Brain microvascular endothelial cell (primary cell): ENCODE measurements around the gene C1orf159.
"Not testable (repeated sequence)": the region's sequence is repeated elsewhere in the genome, so short reads cannot be mapped to it uniquely, and the experiment has no call there.

Experiments used
- DNase-seq: peaks from one replicate; pipeline ENCODE4 v3.0.0-alpha.2; 2020
- H3K27ac ChIP-seq: fragments of 250-450 bp; sonication (Bioruptor Pico); 2 replicates; pipeline ENCODE4 v1.5.1; 2020; ENCODE audit warnings: mild to moderate bottlenecking, moderate library complexity
- H3K27me3 ChIP-seq: fragments of 250-450 bp; sonication (Bioruptor Pico); replicated peaks from 2 replicates; pipeline ENCODE4 v1.5.1; 2020; ENCODE audit warnings: mild to moderate bottlenecking
- H3K36me3 ChIP-seq: fragments of 250-450 bp; sonication (Bioruptor Pico); replicated peaks from 2 replicates; pipeline ENCODE4 v1.5.1; 2020; ENCODE audit warnings: mild to moderate bottlenecking
- H3K4me3 ChIP-seq: 2 replicates; pipeline ENCODE4 v1.5.1; 2011; ENCODE audit warnings: low read depth, mild to moderate bottlenecking, control low read depth, low read length, moderate library complexity
- in situ Hi-C: cut with HindIII; loops from 2 replicates; pipeline ENCODE4 v1.10.0; 2017; ENCODE audit warnings: low sequenced_read_pairs, low pct_ligation_motif_present
- TF ChIP-seq, protein P1 (sequence below): IDR thresholded peaks from 2 replicates; pipeline ENCODE4 v1.5.1; 2011; ENCODE audit warnings: low read depth, mild to moderate bottlenecking, moderate library complexity, low read length, control low read depth, inconsistent platforms; ENCODE audit errors: missing control alignments

C1orf159 gene

GRCh38 chr1:1157426-1157913, 41.6 kb upstream of the C1orf159 start:
- TF ChIP-seq, protein P1, sequence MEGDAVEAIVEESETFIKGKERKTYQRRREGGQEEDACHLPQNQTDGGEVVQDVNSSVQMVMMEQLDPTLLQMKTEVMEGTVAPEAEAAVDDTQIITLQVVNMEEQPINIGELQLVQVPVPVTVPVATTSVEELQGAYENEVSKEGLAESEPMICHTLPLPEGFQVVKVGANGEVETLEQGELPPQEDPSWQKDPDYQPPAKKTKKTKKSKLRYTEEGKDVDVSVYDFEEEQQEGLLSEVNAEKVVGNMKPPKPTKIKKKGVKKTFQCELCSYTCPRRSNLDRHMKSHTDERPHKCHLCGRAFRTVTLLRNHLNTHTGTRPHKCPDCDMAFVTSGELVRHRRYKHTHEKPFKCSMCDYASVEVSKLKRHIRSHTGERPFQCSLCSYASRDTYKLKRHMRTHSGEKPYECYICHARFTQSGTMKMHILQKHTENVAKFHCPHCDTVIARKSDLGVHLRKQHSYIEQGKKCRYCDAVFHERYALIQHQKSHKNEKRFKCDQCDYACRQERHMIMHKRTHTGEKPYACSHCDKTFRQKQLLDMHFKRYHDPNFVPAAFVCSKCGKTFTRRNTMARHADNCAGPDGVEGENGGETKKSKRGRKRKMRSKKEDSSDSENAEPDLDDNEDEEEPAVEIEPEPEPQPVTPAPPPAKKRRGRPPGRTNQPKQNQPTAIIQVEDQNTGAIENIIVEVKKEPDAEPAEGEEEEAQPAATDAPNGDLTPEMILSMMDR: no peak
- Histone ChIP-seq H3K27ac (peak overlapping the region; percentile 55), H3K4me3 (peak overlapping the region; percentile 54), H3K36me3 (no peaks in the 10 kb centered on the region), H3K27me3 (no peaks in the 10 kb centered on the region)
- DNase-seq: peak; percentile 73
- in situ Hi-C loops: no loop called here

GRCh38 chr1:1157033-1157365, 41.1 kb upstream of the C1orf159 start:
- TF ChIP-seq, protein P1: no peak
- in situ Hi-C loops: no loop called here
- Histone ChIP-seq H3K4me3 (no peak overlapping the region), H3K36me3 (no peaks in the 10 kb centered on the region), H3K27me3 (no peaks in the 10 kb centered on the region), H3K27ac (no peak overlapping the region)
- no peak for DNase-seq

DNA sequence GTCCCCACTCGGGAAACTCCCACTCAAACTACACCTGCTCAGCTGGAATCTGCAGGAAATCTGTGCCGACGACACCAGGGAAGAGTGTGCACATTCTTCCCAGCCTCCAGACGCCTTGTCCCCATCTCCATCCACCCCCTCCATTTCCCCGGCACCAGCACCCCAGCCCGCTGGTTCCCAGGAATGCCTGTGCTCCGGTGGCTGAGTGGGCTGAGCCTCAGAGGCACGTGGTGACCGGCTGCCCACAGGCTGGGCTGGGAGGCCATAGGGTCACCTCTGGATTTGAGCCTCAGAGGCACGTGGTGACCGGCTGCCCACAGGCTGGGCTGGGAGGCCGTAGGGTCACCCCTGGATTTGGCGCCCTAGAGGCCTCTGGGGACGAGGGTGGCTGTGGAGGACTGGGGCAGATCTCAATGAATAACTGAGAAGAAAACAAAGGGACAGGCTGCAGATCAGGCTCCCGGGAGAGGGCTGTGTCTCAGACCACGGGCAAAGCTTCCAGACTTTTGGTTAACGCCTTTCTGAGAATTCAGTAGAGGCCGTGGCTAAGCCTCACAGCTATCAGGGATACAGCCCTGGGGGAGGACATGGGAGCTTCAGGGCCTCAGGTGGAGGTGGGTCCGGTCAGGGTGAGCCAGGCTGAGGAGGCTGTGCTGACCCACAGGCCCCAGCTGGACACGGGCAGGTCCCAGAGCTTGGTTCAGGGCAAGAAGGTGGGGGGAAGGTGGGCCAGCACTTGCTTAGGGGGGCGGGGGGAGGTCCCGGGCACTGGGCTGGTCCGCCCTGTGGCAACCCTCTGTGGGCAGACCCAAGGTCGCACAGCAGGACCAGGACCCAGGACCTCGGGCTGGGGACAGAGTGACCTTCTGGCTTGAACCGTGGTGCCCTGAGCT, 40.5 kb upstream of the C1orf159 start:
- no peaks in the 10 kb centered on the region for H3K36me3 ChIP-seq

DNA sequence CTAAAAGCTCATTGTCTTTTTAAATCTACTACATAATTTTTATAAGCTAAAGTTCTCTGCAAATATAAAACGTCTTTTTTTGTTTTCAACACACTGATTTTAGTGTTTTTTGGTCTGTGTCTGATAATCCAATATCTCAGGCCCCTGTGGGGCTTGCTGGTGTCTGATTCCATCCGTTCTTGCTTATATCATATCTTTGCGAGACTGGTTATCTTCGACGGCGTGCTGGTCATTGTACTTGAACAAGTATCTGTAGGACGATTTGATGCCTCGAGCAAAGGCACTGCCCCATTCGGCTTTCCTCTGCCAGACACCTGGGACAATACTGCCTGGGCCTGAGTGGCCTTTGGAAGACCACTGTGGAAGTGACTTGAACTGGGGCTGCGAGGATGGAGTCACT, 39.4 kb upstream of the C1orf159 start:
- TF ChIP-seq, protein P1: no peak
- Histone ChIP-seq H3K27me3 (no peaks in the 10 kb centered on the region), H3K4me3 (no peak overlapping the region), H3K27ac (no peak overlapping the region), H3K36me3 (no peaks in the 10 kb centered on the region)
- DNase-seq: no peak
- in situ Hi-C loops: no loop called here

More for the DNA sequence above, 40.5 kb upstream of the C1orf159 start:
- Histone ChIP-seq H3K27me3 (no peaks in the 10 kb centered on the region), H3K4me3 (no peak overlapping the region), H3K27ac (no peak overlapping the region)
- TF ChIP-seq, protein P1: no peak
- in situ Hi-C loops: no loop called here
- DNase-seq: no peak

- DNase-seq: no peak
- Histone ChIP-seq H3K27me3 (no peaks in the 10 kb centered on the region), H3K36me3 (no peaks in the 10 kb centered on the region), H3K4me3 (no peak overlapping the region), H3K27ac (no peak overlapping the region)
- TF ChIP-seq, protein P1: no peak
- in situ Hi-C loops: no loop called here
Observed at GRCh38 chr1:1153874-1154273, 38.0 kb upstream of the C1orf159 start.

DNA sequence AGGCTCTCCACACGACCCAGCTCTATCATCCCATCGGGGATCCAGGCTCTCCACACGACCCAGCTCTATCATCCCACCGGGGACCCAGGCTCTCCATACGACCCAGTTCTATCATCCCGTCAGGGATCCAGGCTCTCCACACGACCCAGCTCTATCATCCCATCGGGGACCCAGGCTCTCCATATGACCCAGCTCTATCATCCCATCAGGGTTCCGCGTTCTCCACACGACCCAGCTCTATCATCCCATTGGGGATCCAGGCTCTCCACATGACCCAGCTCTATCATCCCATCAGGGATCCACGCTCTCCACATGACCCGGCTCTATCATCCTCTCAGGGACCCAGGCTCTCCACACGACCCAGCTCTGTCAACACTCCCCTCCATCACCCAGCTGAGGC, 37.3 kb upstream of the C1orf159 start:
- H3K36me3 ChIP-seq, H3K27ac ChIP-seq, DNase-seq, H3K4me3 ChIP-seq, H3K27me3 ChIP-seq, in situ Hi-C loops: not testable (repeated sequence)

DNA sequence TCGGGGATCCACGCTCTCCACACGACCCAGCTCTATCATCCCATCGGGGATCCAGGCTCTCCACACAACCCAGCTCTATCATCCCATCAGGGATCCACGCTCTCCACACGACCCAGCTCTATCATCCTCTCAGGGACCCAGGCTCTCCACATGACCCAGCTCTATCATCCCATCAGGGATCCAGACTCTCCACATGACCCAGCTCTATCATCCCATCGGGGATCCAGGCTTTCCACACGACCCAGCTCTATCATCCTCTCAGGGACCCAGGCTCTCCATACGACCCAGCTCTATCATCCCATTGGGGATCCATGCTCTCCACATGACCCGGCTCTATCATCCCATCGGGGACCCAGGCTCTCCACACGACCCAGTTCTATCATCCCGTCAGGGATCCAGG, 36.5 kb upstream of the C1orf159 start:
- in situ Hi-C loops, DNase-seq, H3K27me3 ChIP-seq, H3K4me3 ChIP-seq, H3K36me3 ChIP-seq, H3K27ac ChIP-seq: not testable (repeated sequence)
